AG04449 (cell line): Measurements from ENCODE around the gene DOCK9.

Experiments
- CTCF ChIA-PET: fragments of 350-600 bp; formaldehyde crosslinking; extraction: SDS; loops from one replicate; lab custom pipeline; 2021; ENCODE audit warnings: antibody characterized with exemption; lab: Yijun Ruan, JAX
- POLR2A ChIA-PET: fragments of 400-600, 350-600 bp; formaldehyde crosslinking; extraction: SDS; loops from one replicate; lab custom pipeline; 2020; ENCODE audit warnings: antibody characterized with exemption, inconsistent platforms; lab: Yijun Ruan, JAX
- DNase-seq: peaks from one replicate; pipeline ENCODE4 v3.0.0-alpha.2; 2010; ENCODE audit warnings: low read depth, low spot score
- H3K4me3 ChIP-seq: 2 replicates; pipeline ENCODE4 v1.5.1; 2011; ENCODE audit warnings: low read depth, mild to moderate bottlenecking, control low read depth, low read length
- TF ChIP-seq, protein P1 (sequence below): IDR thresholded peaks from one replicate; pipeline ENCODE4 v1.5.1; 2011; ENCODE audit warnings: mild to moderate bottlenecking, moderate library complexity, low read length, control low read depth, inconsistent platforms; ENCODE audit not compliant: insufficient read depth; ENCODE audit errors: missing control alignments

Gene DOCK9

GRCh38 chr13:99005609-99006008 lies 27.7 kb upstream of the DOCK9 start:
- no peak for DNase-seq
- POLR2A ChIA-PET: no interaction called here
- TF ChIP-seq, protein P1, sequence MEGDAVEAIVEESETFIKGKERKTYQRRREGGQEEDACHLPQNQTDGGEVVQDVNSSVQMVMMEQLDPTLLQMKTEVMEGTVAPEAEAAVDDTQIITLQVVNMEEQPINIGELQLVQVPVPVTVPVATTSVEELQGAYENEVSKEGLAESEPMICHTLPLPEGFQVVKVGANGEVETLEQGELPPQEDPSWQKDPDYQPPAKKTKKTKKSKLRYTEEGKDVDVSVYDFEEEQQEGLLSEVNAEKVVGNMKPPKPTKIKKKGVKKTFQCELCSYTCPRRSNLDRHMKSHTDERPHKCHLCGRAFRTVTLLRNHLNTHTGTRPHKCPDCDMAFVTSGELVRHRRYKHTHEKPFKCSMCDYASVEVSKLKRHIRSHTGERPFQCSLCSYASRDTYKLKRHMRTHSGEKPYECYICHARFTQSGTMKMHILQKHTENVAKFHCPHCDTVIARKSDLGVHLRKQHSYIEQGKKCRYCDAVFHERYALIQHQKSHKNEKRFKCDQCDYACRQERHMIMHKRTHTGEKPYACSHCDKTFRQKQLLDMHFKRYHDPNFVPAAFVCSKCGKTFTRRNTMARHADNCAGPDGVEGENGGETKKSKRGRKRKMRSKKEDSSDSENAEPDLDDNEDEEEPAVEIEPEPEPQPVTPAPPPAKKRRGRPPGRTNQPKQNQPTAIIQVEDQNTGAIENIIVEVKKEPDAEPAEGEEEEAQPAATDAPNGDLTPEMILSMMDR: no peak
- H3K4me3 ChIP-seq: no peak overlapping the region
- CTCF ChIA-PET: no interaction called here

DNA sequence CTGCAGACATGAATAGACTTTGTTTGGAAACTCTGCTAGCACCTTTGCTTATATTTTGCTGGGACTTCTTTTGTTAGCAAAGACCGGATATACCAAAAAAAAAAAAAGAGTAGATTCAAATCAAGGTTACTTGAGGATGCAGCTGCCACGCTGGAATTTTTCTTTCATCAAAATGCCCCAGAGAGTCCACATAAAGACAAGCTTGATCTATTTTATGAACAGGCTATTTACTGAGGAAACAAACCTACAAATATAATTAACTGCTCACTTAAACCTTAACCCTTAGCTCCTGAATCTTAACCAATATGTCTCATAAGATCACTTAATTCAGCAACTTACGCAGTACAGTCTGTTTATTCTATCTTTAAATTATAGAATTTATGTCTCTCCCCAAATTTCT lies 27.1 kb upstream of the DOCK9 start:
- TF ChIP-seq, protein P1: no peak
- DNase-seq: no peak
- CTCF ChIA-PET: no interaction called here
- H3K4me3 ChIP-seq: no peak overlapping the region
- POLR2A ChIA-PET: no interaction called here

DNA sequence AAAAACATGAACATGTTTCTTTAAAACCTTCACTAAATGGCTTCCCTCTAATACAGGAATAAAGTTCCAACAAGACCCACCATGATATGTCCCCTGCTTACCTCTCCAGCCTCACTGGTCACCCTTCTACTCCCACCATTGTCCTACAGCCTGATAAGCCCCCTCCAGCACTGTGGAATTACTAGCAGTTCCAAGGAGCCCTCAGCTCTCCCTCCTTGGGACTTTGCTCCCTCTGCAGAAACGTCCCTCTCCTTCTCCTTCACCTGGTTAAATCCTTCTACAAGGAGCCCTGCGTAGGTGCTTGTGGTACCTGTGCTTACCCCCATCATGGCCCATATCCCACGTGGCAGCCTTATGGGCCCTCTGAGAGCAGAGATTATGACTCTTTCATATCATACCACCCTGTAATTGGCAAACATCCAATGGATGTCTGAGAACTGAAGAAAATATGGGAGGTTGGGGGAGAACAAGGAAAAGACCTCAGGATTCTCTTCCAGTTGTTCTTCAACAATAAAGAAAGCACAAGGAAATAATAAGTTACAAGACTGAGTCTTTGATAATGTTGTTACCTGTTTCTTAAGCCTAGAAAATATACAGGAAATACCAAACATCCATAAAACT lies 26.1 kb upstream of the DOCK9 start:
- no peak for DNase-seq
- no peak overlapping the region for H3K4me3 ChIP-seq
- TF ChIP-seq, protein P1: no peak
- POLR2A ChIA-PET: no interaction called here
- CTCF ChIA-PET: interaction anchor here (0.6 kb wide), 1 partner anchor 36 kb away, joined by 3 read pairs; no protein-coding TSS in a partner anchor

- CTCF ChIA-PET: interaction anchor here (0.6 to 1.2 kb wide), 3 partner anchors 15 to 35 kb away, joined by 3 to 5 read pairs (median 3); no protein-coding TSS in a partner anchor
- TF ChIP-seq, protein P1: no peak
- H3K4me3 ChIP-seq: no peak overlapping the region
- POLR2A ChIA-PET: no interaction called here
- no peak for DNase-seq
Measured at GRCh38 chr13:99003186-99003585, 25.3 kb upstream of the DOCK9 start.

DNA sequence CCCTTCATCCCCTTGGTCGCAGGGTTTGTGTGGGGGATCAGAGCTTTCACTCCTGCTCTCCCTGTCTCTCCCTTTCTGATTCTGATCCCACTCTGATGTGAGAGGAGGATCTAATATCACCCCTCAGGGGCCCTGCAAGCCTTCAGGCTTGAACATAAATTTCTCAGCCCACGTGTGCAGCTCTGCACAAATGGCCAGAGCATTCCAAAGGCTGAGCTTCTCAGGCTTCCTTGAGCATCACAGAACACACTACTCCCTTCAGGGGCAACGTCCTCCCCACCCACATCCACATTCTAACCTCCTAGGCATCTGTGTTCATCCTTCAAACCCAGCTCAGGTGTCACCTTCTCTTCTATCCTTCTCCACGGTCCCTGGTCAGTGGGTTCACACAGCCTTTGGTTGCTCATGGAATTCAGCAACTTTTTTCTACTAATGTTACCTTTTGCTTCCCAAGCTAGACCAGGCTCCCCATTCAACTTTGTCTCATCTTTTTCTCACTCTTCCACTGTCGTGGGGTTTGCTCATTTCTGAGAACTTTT lies 24.4 kb upstream of the DOCK9 start:
- no peak for DNase-seq
- ChIA-PET CTCF (interaction anchor here (1.2 kb wide), 1 partner anchor 16 kb away, joined by 5 read pairs; no protein-coding TSS in a partner anchor), POLR2A (no interaction called here)
- TF ChIP-seq, protein P1: no peak
- H3K4me3 ChIP-seq: no peak overlapping the region

DNA sequence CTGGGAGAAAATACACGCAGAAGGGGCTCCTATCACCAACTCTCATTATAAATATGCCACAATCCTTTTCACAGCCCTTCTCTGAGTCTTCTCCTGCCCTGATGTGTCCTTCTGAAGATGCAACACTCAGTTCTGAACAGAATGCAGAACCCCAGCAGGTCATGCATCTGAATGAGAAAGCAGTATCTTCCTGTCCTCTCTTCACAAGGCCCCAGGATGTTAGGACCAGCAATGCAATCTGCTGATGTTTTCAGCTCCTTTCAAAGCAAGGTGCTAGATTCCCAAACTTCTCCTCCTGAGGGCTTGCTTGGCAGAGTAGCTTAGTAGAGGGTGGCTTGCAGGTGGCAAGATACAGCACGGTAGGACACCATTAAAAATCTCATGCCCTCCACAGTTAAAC lies 22.3 kb upstream of the DOCK9 start:
- no peak for DNase-seq
- TF ChIP-seq, protein P1: no peak
- ChIA-PET POLR2A (no interaction called here), CTCF (no interaction called here)
- H3K4me3 ChIP-seq: no peak overlapping the region
